SK-N-SH (cell line): ENCODE measurements around the gene C19orf67. TPM values are rescaled to one million over a fixed set of nuclear protein-coding genes. Genes with fewer than 3 reads are reported as not detected.

Experiments
- CTCF ChIA-PET: fragments of 300-600, 350-600 bp; formaldehyde crosslinking; extraction: SDS; loops from one replicate; lab custom pipeline; 2021; lab: Yijun Ruan, JAX
- POLR2A ChIA-PET: fragments of 350-600 bp; sonication (Branson Sonifier 250); formaldehyde crosslinking; extraction: SDS; loops from one replicate; lab custom pipeline; 2020; ENCODE audit warnings: antibody characterized with exemption, inconsistent platforms; lab: Yijun Ruan, JAX
- DNase-seq: peaks from one replicate; pipeline ENCODE4 v3.0.0; 2012
- H2AFZ ChIP-seq: fragments of 200-600 bp; sonication (generic); 2 replicates; pipeline ENCODE4 v1.8.1; 2016; ENCODE audit warnings: antibody characterized with exemption, mild to moderate bottlenecking, low read depth
- H3F3A ChIP-seq: fragments of 200-600 bp; sonication (generic); replicated peaks from 2 replicates; pipeline ENCODE3; 2016; ENCODE audit warnings: antibody characterized with exemption, mild to moderate bottlenecking; ENCODE audit not compliant: insufficient read depth
- H3K27ac ChIP-seq, 2 experiments: fragments of 200-500 bp in 1 of 2; fragments of 200-600 bp in 1 of 2; sonication (Bioruptor generic) in 1 of 2; sonication (generic), shearing (Covaris generic) in 1 of 2; 2 replicates each; pipeline versions ENCODE4 v1.5.1 to v1.6.1; 2014 to 2016; ENCODE audit warnings: low read depth in 2 of 2, inconsistent platforms in 1 of 2, low read length in 1 of 2, mild to moderate bottlenecking in 1 of 2, mixed read lengths in 1 of 2
- H3K27me3 ChIP-seq: fragments of 200-600 bp; sonication (generic), shearing (Covaris generic); 2 replicates; pipeline ENCODE4 v1.6.1; 2016; ENCODE audit warnings: mixed run types; ENCODE audit not compliant: insufficient read depth
- H3K36me3 ChIP-seq, 2 experiments: fragments of 200-500 bp in 1 of 2; fragments of 200-600 bp in 1 of 2; sonication (Bioruptor generic) in 1 of 2; sonication (generic) in 1 of 2; replicated peaks in 1 of 2; 2 replicates each; pipeline versions ENCODE3 to v1.5.1; 2014 to 2016; ENCODE audit warnings: low read length in 1 of 2, mild to moderate bottlenecking in 1 of 2; ENCODE audit not compliant: insufficient read depth in 2 of 2, control insufficient read depth in 1 of 2
- H3K4me1 ChIP-seq, 2 experiments: fragments of 200-500 bp in 1 of 2; fragments of 200-600 bp in 1 of 2; sonication (Bioruptor generic) in 1 of 2; sonication (generic), shearing (Covaris generic) in 1 of 2; 2 replicates each; pipeline versions ENCODE4 v1.5.1 to v1.6.1; 2014 to 2016; ENCODE audit warnings: low read depth in 1 of 2, low read length in 1 of 2, mixed run types in 1 of 2; ENCODE audit not compliant: insufficient read depth in 2 of 2, control insufficient read depth in 1 of 2
- H3K4me2 ChIP-seq: fragments of 200-600 bp; sonication (generic), shearing (Covaris generic); 2 replicates; pipeline ENCODE4 v1.6.1; 2017; ENCODE audit warnings: mixed run types
- H3K4me3 ChIP-seq, 2 experiments: fragments of 200-500 bp in 1 of 2; fragments of 200-600 bp in 1 of 2; sonication (Bioruptor generic) in 1 of 2; sonication (generic), shearing (Covaris generic) in 1 of 2; 2 replicates each; pipeline versions ENCODE4 v1.5.1 to v1.8.1; 2014 to 2016; ENCODE audit warnings: low read depth in 2 of 2, inconsistent platforms in 1 of 2, low read length in 1 of 2, mild to moderate bottlenecking in 1 of 2, mixed read lengths in 1 of 2, moderate library complexity in 1 of 2
- H3K79me2 ChIP-seq: fragments of 200-600 bp; sonication (generic); 2 replicates; pipeline ENCODE4 v1.8.1; 2017; ENCODE audit warnings: mild to moderate bottlenecking; ENCODE audit not compliant: insufficient read depth
- H3K9ac ChIP-seq: fragments of 200-600 bp; sonication (generic); 2 replicates; pipeline ENCODE4 v1.6.1; 2017; ENCODE audit warnings: mixed run types
- H3K9me2 ChIP-seq: fragments of 200-600 bp; sonication (generic); 2 replicates; pipeline ENCODE4 v1.6.1; 2017; ENCODE audit warnings: mixed run types
- H3K9me3 ChIP-seq: fragments of 200-600 bp; sonication (generic); 2 replicates; pipeline ENCODE4 v1.6.1; 2017; ENCODE audit warnings: mixed run types, mild to moderate bottlenecking, moderate library complexity
- H4K20me1 ChIP-seq: fragments of 200-600 bp; sonication (generic); 2 replicates; pipeline ENCODE4 v1.6.1; 2017; ENCODE audit warnings: mild to moderate bottlenecking, mixed run types; ENCODE audit not compliant: insufficient read depth
- CHD2 ChIP-seq: fragments of 150-350 bp; IDR thresholded peaks from 2 replicates; pipeline ENCODE4 v1.6.1; 2018; ENCODE audit warnings: low read length; ENCODE audit not compliant: partially characterized antibody
- EP300 ChIP-seq, 2 experiments: IDR thresholded peaks; 2 replicates each; pipeline versions ENCODE4 v1.4.0 to v1.6.1; 2012; ENCODE audit warnings: borderline replicate concordance in 1 of 2, low read depth in 1 of 2, low read length in 1 of 2
- FOXJ3 ChIP-seq: sonication (generic); formaldehyde crosslinking; IDR thresholded peaks from 2 replicates; pipeline ENCODE4 v1.5.1; 2020; ENCODE audit warnings: mild to moderate bottlenecking, missing genetic modification reagents
- JUND ChIP-seq: IDR thresholded peaks from 2 replicates; pipeline ENCODE4 v1.4.0; 2012
- MEF2A ChIP-seq: IDR thresholded peaks from 2 replicates; pipeline ENCODE4 v1.4.0; 2012; ENCODE audit warnings: low read depth, borderline replicate concordance
- MXI1 ChIP-seq: IDR thresholded peaks from 2 replicates; pipeline ENCODE4 v1.6.1; 2012; ENCODE audit warnings: mild to moderate bottlenecking, low read depth, low read length, improper control_type of control experiment
- POLR2AphosphoS5 ChIP-seq: IDR thresholded peaks from 2 replicates; pipeline ENCODE4 v1.6.1; 2012; ENCODE audit warnings: low read depth, low read length
- RFX5 ChIP-seq: IDR thresholded peaks from 2 replicates; pipeline ENCODE4 v1.6.1; 2012; ENCODE audit warnings: mild to moderate bottlenecking, improper control_type of control experiment, low read length
- RXRA ChIP-seq: IDR thresholded peaks from 2 replicates; pipeline ENCODE4 v1.4.0; 2012; ENCODE audit warnings: low read depth, mild to moderate bottlenecking, borderline replicate concordance
- SIN3A ChIP-seq: IDR thresholded peaks from 2 replicates; pipeline ENCODE4 v1.6.1; 2012; ENCODE audit warnings: low read depth, mild to moderate bottlenecking, low read length, moderate library complexity, borderline replicate concordance
- SMC3 ChIP-seq: IDR thresholded peaks from 2 replicates; pipeline ENCODE4 v1.6.1; 2012; ENCODE audit warnings: low read depth, low read length, improper control_type of control experiment
- TCF12 ChIP-seq: IDR thresholded peaks from 2 replicates; pipeline ENCODE4 v1.4.0; 2012
- TEAD4 ChIP-seq: IDR thresholded peaks from 2 replicates; pipeline ENCODE4 v1.4.0; 2012; ENCODE audit warnings: mild to moderate bottlenecking, borderline replicate concordance; ENCODE audit not compliant: insufficient read depth
- WGBS: methylation state at CpG from one replicate; pipeline ENCODE4 v1.1.6; 2017; ENCODE audit warnings: low lambda C conversion rate; 5-methylcytosine and 5-hydroxymethylcytosine counted together
- polyA plus RNA-seq, 3 experiments: library from polyadenylated mRNA; depleted of rRNA; stranded (reverse); fragments of >200 nt; gene quantifications; 2 replicates each; pipeline ENCODE4 v1.2.3, GENCODE V29; 2012
- TF ChIP-seq, protein P1 (sequence below): fragments of 150-350 bp; IDR thresholded peaks from 2 replicates; pipeline ENCODE4 v1.6.1; 2016; ENCODE audit warnings: mild to moderate bottlenecking, low read depth, low read length
- TF ChIP-seq, protein P2 (sequence below): fragments of 150-350 bp; IDR thresholded peaks from 2 replicates; pipeline ENCODE4 v1.6.1; 2017; ENCODE audit warnings: antibody characterized with exemption, low read length, low read depth, borderline replicate concordance
- TF ChIP-seq, protein P3 (sequence below): fragments of 200-600 bp; sonication (generic); IDR thresholded peaks from 2 replicates; pipeline ENCODE4 v1.6.1; 2017; ENCODE audit warnings: antibody characterized with exemption, mild to moderate bottlenecking, moderate library complexity

The C19orf67 gene
- polyA plus RNA-seq, 1 of the 3 experiments (the other 2 are of a cell fraction): not detected

DNA sequence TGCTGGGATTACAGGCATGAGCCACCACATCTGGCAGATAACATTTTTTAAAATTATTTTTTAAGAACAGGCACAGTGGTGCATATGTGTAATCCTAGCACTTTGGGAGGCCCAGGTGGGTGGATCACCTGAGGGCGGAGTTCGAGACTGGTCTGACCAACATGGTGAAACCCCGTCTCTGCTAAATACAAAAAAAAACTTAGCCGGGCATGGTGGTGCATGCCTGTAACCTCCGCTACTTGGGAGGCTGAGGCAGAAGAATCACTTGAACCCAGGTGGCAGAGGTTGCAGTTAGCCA, 23.1 kb downstream of the C19orf67 start (continued):
- TF ChIP-seq, protein P1, sequence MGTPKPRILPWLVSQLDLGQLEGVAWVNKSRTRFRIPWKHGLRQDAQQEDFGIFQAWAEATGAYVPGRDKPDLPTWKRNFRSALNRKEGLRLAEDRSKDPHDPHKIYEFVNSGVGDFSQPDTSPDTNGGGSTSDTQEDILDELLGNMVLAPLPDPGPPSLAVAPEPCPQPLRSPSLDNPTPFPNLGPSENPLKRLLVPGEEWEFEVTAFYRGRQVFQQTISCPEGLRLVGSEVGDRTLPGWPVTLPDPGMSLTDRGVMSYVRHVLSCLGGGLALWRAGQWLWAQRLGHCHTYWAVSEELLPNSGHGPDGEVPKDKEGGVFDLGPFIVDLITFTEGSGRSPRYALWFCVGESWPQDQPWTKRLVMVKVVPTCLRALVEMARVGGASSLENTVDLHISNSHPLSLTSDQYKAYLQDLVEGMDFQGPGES: no peak
- no peak for TF ChIP-seq POLR2AphosphoS5

DNA sequence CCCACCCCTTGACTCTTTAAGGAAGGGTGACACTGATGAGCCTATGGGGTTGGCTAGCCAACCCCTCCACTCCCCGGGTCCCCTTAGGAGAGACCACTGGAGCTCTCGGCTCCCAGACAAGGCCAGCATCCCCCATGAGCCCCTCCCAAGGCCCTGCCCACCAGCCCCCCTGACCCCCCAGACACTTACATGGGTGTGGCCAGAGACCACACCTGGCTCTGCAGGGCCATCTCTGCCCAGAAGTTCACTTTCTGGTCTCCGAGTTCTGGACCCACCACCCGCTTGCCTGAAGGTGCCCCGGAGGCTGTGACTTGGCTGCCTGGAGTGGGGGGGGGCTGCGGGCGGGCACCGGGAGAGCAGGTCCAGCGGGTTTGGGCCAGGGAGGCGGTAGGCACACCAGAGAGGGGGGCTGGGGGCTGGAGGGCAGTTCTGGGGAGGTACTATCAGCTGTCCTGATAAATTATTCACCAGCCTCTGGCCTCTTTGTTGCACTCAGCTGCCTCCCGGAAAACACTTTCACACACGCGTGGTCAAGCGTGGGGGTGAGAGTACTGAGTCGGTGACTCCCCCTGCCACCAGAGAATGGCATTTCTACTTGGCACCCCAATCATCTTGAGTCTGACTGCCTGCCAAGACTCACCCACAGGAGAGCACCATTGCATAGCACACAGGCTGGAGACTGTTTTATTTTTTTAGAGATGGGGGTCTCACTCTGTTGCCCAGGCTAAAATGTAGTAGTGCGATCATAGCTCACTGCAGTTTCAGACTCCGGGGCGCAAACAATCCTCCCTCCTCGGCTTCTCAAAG, 23.6 kb downstream of the C19orf67 start, which contains the start of gene PALM3:
PALM3 (minus strand) TSS at position 326 of the 807 bp plus-strand sequence; CDS start at position 230, 96 bp downstream.
- Histone ChIP-seq H3K27me3 (no peaks in the 10 kb centered on the region), H3K79me2 (no peaks in the 10 kb centered on the region), H3K9me3 (no peaks in the 10 kb centered on the region), H2AFZ (no peak within 1 kb of the TSS), H3K9ac (no peak within 1 kb of the TSS), H3K27ac (no peak within 1 kb of the TSS), H3K4me2 (no peak within 1 kb of the TSS), H3K36me3 (no peaks in the 10 kb centered on the region), H3K4me3 (no peak within 1 kb of the TSS), H4K20me1 (no peaks in the 10 kb centered on the region), H3K9me2 (no peaks in the 10 kb centered on the region), H3K4me1 (peaks cover 6 to 10% of the 10 kb centered on the region in 2 experiments; a peak in 2 of 4 replicates), H3F3A (peaks cover 3% of the 10 kb centered on the region)
- peak; percentile 14 for DNase-seq
- 46% methylated on average over 14 of the region's 19 CpGs for WGBS
- ChIA-PET POLR2A (no interaction called here), CTCF (interaction anchor here (0.7 to 8.1 kb wide), 6 partner anchors 9 to 182 kb away, joined by 3 to 146 read pairs (median 28); partner anchors contain the start of genes ASF1B, IL27RA and MISP3)
- TF ChIP-seq RXRA: no peak
- TF ChIP-seq, protein P2, sequence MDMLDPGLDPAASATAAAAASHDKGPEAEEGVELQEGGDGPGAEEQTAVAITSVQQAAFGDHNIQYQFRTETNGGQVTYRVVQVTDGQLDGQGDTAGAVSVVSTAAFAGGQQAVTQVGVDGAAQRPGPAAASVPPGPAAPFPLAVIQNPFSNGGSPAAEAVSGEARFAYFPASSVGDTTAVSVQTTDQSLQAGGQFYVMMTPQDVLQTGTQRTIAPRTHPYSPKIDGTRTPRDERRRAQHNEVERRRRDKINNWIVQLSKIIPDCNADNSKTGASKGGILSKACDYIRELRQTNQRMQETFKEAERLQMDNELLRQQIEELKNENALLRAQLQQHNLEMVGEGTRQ: no peak

DNA sequence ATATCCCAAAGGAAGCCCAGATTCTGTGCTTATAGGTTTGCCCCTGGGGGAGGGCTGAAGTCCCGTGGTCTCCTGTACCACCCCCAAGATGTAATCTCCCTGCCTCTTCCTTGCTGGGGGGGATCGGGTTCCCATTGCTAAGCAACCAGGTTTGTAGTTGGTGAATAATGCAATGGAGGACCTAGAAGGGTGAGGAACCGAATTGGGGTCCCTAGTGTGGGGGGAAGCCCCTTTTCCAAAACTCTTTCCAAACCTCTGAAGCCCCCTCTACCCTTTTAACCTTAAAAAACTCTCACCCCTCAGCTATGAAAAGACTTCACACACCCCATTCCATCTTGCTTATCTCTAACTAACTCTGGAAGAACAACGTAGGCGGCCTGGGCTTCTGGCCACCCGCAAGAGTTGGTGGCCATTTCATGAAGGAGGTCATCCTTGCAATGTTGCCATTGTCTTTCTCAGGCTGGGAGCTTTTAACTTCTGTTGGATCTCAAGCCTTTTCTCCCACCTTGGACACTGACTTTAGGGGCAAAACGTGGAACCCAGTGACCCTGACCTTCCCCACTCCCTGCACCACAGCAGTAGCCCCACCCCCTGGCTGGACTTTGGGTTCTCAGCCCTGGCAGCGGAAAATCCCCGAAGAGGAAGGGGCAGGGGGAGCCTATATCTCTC, 24.4 kb downstream of the C19orf67 start:
- Histone ChIP-seq H3K27ac (no peak overlapping the region), H3K27me3 (no peaks in the 10 kb centered on the region), H3K79me2 (no peaks in the 10 kb centered on the region), H3K36me3 (no peaks in the 10 kb centered on the region), H4K20me1 (no peaks in the 10 kb centered on the region)
- ChIA-PET POLR2A (no interaction called here), CTCF (interaction anchor here (0.7 to 8.1 kb wide), 11 partner anchors 9 to 187 kb away, joined by 3 to 146 read pairs (median 10); partner anchors contain the start of genes ASF1B, IL27RA and MISP3)
- 62% methylated on average over 9 of the region's 9 CpGs for WGBS
- DNase-seq: peak; percentile 10
- TF ChIP-seq JUND (no peak), RFX5 (no peak), SMC3 (no peak), EP300 (IDR thresholded peaks at IDR 0.05; ENCODE audit: borderline replicate concordance in 1 of 2, low read depth in 1 of 2, low read length in 1 of 2) (no peak), FOXJ3 (CRISPR knock-in tag) (no peak), TCF12 (no peak), MEF2A (no peak), TEAD4 (no peak), MXI1 (no peak), CHD2 (no peak), SIN3A (no peak)
- TF ChIP-seq, protein P2: no peak
- TF ChIP-seq, protein P3, sequence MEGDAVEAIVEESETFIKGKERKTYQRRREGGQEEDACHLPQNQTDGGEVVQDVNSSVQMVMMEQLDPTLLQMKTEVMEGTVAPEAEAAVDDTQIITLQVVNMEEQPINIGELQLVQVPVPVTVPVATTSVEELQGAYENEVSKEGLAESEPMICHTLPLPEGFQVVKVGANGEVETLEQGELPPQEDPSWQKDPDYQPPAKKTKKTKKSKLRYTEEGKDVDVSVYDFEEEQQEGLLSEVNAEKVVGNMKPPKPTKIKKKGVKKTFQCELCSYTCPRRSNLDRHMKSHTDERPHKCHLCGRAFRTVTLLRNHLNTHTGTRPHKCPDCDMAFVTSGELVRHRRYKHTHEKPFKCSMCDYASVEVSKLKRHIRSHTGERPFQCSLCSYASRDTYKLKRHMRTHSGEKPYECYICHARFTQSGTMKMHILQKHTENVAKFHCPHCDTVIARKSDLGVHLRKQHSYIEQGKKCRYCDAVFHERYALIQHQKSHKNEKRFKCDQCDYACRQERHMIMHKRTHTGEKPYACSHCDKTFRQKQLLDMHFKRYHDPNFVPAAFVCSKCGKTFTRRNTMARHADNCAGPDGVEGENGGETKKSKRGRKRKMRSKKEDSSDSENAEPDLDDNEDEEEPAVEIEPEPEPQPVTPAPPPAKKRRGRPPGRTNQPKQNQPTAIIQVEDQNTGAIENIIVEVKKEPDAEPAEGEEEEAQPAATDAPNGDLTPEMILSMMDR: no peak
- TF ChIP-seq, all 33 proteins: peak for 0
- H3F3A ChIP-seq: peaks cover 7% of the 10 kb centered on the region
- H3K4me2 ChIP-seq: no peak overlapping the region
- H3K9me2 ChIP-seq: no peaks in the 10 kb centered on the region
- H3K4me3 ChIP-seq: no peak overlapping the region
- peaks cover 6 to 10% of the 10 kb centered on the region in 2 experiments; a peak in 2 of 4 replicates for H3K4me1 ChIP-seq
- H3K9ac ChIP-seq: no peak overlapping the region
- H3K9me3 ChIP-seq: no peaks in the 10 kb centered on the region
- H2AFZ ChIP-seq: no peak overlapping the region
